MM.1S (cell line): Measurements from ENCODE around the gene LRRC14B.
"Not testable (repeated sequence)": the region's sequence is repeated elsewhere in the genome, so short reads cannot be mapped to it uniquely, and the experiment has no call there.

Source experiments
- DNase-seq: peaks from one replicate; pipeline ENCODE4 v3.0.0-alpha.2; 2015
- H2AFZ ChIP-seq: fragments of 300-600 bp; sonication (generic); 2 replicates; pipeline ENCODE4 v1.6.0; 2016; ENCODE audit warnings: antibody characterized with exemption, low read length
- H3F3A ChIP-seq: fragments of 300-600 bp; sonication (generic); 2 replicates; pipeline ENCODE4 v1.6.1; 2016; ENCODE audit warnings: mild to moderate bottlenecking, antibody characterized with exemption, low read length, moderate library complexity, mixed read lengths; ENCODE audit not compliant: insufficient read depth
- H3K27ac ChIP-seq: fragments of 300-600 bp; sonication (generic); 2 replicates; pipeline ENCODE4 v1.5.1; 2016; ENCODE audit warnings: mild to moderate bottlenecking, low read length
- H3K27me3 ChIP-seq: fragments of 300-600 bp; sonication (generic); replicated peaks from 2 replicates; pipeline ENCODE4 v1.6.0; 2016; ENCODE audit warnings: low read length; ENCODE audit not compliant: insufficient read depth
- H3K36me3 ChIP-seq: fragments of 300-600 bp; sonication (generic); replicated peaks from 2 replicates; pipeline ENCODE4 v1.6.1; 2016; ENCODE audit warnings: mild to moderate bottlenecking, low read length, mixed read lengths; ENCODE audit not compliant: insufficient read depth
- H3K4me1 ChIP-seq: fragments of 300-600 bp; sonication (generic); 2 replicates; pipeline ENCODE4 v1.6.1; 2016; ENCODE audit warnings: low read length, mixed read lengths
- H3K4me2 ChIP-seq: fragments of 300-600 bp; sonication (generic); 2 replicates; pipeline ENCODE4 v1.6.0; 2016; ENCODE audit warnings: low read depth, low read length
- H3K4me3 ChIP-seq: fragments of 300-600 bp; sonication (generic); 2 replicates; pipeline ENCODE4 v1.5.1; 2016; ENCODE audit warnings: low read length, mixed read lengths
- H3K79me2 ChIP-seq: fragments of 300-600 bp; sonication (generic); 2 replicates; pipeline ENCODE4 v1.6.1; 2016; ENCODE audit warnings: mixed run types, low read length, mixed read lengths
- H3K9ac ChIP-seq: fragments of 300-600 bp; sonication (generic); 2 replicates; pipeline ENCODE4 v1.6.1; 2016; ENCODE audit warnings: low read length, mixed read lengths
- H3K9me2 ChIP-seq: fragments of 300-600 bp; sonication (generic); replicated peaks from 2 replicates; pipeline ENCODE4 v1.6.1; 2016; ENCODE audit warnings: mild to moderate bottlenecking, low read length, mixed read lengths; ENCODE audit not compliant: insufficient read depth
- H3K9me3 ChIP-seq: fragments of 300-600 bp; sonication (generic); replicated peaks from 2 replicates; pipeline ENCODE4 v1.6.1; 2016; ENCODE audit warnings: mild to moderate bottlenecking, low read length, mixed read lengths; ENCODE audit not compliant: insufficient read depth
- H4K20me1 ChIP-seq: fragments of 300-600 bp; sonication (generic); 2 replicates; pipeline ENCODE4 v1.6.1; 2016; ENCODE audit warnings: mild to moderate bottlenecking, low read length, moderate library complexity, mixed read lengths; ENCODE audit not compliant: insufficient read depth
- EZH2 ChIP-seq: fragments of 300-600 bp; sonication (generic); optimal IDR thresholded peaks from 2 replicates; pipeline ENCODE3; 2017; ENCODE audit warnings: low read depth, mild to moderate bottlenecking, antibody characterized with exemption, low read length, mixed read lengths
- EZH2phosphoT487 ChIP-seq: fragments of 300-600 bp; sonication (generic); IDR thresholded peaks from 2 replicates; pipeline ENCODE4 v1.6.1; 2018; ENCODE audit warnings: antibody characterized with exemption, low read length
- TF ChIP-seq, protein P1 (sequence below): fragments of 300-600 bp; sonication (generic); IDR thresholded peaks from 2 replicates; pipeline ENCODE4 v1.5.1; 2016; ENCODE audit warnings: antibody characterized with exemption, low read length, mixed read lengths

The LRRC14B gene

GRCh38 chr5:219991-220390 lies 28.7 kb downstream of the LRRC14B start:
- peak; percentile 86 for DNase-seq
- Histone ChIP-seq H3K4me2 (peak overlapping the region; percentile 64), H3K79me2 (peaks cover 92% of the 10 kb centered on the region), H3K4me3 (peak overlapping the region; percentile 66), H3K9me2 (no peaks in the 10 kb centered on the region), H3K9ac (peak overlapping the region; percentile 98), H2AFZ (no peak overlapping the region), H3K27ac (peak overlapping the region; percentile 76), H3F3A (peaks cover 43% of the 10 kb centered on the region), H4K20me1 (peaks cover 3% of the 10 kb centered on the region; the same call in 1 of the 2 replicates), H3K4me1 (peaks cover 24% of the 10 kb centered on the region), H3K36me3 (peaks cover 9% of the 10 kb centered on the region), H3K27me3 (no peaks in the 10 kb centered on the region), H3K9me3 (no peaks in the 10 kb centered on the region)
- TF ChIP-seq EZH2phosphoT487 (no peak), EZH2 (no peak)
- TF ChIP-seq, protein P1, sequence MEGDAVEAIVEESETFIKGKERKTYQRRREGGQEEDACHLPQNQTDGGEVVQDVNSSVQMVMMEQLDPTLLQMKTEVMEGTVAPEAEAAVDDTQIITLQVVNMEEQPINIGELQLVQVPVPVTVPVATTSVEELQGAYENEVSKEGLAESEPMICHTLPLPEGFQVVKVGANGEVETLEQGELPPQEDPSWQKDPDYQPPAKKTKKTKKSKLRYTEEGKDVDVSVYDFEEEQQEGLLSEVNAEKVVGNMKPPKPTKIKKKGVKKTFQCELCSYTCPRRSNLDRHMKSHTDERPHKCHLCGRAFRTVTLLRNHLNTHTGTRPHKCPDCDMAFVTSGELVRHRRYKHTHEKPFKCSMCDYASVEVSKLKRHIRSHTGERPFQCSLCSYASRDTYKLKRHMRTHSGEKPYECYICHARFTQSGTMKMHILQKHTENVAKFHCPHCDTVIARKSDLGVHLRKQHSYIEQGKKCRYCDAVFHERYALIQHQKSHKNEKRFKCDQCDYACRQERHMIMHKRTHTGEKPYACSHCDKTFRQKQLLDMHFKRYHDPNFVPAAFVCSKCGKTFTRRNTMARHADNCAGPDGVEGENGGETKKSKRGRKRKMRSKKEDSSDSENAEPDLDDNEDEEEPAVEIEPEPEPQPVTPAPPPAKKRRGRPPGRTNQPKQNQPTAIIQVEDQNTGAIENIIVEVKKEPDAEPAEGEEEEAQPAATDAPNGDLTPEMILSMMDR, result no peak

DNA sequence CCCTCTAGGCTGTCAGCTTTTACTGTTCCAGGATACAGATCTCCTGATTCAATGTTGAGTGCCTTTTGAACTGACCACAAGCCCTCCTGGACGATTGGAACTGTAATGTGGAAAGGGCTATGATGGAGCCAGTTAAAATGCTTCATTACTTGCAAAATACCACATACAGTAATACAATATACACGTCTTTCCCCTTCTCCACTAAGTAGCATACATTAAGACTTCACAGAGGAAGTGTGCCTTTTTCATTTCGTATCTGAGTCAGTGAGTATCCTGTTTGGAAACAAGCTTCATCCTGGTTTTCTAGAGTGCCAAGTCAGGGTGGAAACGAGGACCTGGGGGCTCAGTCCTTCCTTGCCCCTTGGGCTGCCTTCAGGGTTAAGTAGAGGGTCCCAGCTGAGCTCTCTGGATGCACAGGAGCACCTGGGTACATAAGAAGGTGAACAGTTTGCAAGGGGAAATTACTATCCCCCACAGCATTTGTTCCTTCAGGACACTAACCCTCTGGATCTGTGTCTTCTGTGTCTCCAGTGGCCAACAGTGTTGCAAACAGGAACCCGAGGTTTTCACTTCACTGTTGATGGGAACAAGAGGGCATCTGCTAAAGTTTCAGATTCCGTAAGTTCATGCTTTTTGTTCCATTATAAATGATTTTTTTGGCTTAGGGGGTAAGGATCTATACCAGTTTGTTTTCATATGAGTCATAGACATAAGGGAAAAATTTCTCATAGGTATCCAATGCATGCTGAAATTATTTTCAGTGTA lies 31.8 kb downstream of the LRRC14B start:
- Histone ChIP-seq H3K4me1 (peaks cover 24% of the 10 kb centered on the region), H3K27ac (peak overlapping the region; percentile 76), H3K79me2 (peaks cover 97% of the 10 kb centered on the region), H3F3A (peaks cover 43% of the 10 kb centered on the region), H3K36me3 (peaks cover 18% of the 10 kb centered on the region), H3K4me2 (peak overlapping the region; percentile 96), H3K9ac (peak overlapping the region; percentile 63), H3K4me3 (peak overlapping the region; percentile 46)
- not testable (repeated sequence) for H3K27me3 ChIP-seq, H3K9me2 ChIP-seq, H2AFZ ChIP-seq, H3K9me3 ChIP-seq, DNase-seq, H4K20me1 ChIP-seq

DNA sequence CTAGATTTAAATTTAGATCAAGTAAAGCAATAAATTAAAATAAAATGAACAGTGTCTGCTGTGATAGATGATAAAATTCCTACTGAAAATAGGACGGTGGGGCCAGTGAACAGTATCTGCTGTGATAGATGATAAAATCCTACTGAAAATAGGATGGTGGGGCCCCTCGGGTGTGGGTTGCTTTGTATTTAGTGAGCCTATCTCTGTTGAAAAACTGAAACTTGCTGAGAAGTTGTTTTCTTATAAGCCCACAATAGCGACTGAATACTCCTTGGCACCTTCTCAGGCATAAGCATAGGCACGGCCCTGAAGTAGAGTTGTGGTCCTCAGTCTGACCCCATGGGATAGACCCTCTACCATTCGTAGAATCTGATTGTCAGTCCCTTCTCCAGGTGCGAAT lies 32.5 kb downstream of the LRRC14B start:
- Histone ChIP-seq H4K20me1 (peaks cover 3% of the 10 kb centered on the region; the same call in 1 of the 2 replicates), H3K79me2 (peaks cover 97% of the 10 kb centered on the region), H3K9me2 (no peaks in the 10 kb centered on the region), H3K4me3 (peak overlapping the region; percentile 46; the same call in 1 of the 2 replicates), H3K9ac (peak overlapping the region; percentile 32; the same call in 1 of the 2 replicates), H3K4me2 (peak overlapping the region; percentile 96), H3K27me3 (no peaks in the 10 kb centered on the region), H3K36me3 (peaks cover 23% of the 10 kb centered on the region), H3F3A (peaks cover 43% of the 10 kb centered on the region), H3K9me3 (no peaks in the 10 kb centered on the region), H3K27ac (peak overlapping the region; percentile 76), H2AFZ (no peak overlapping the region), H3K4me1 (peaks cover 24% of the 10 kb centered on the region)
- DNase-seq, result peak; percentile 69
- TF ChIP-seq, protein P1, result no peak
- TF ChIP-seq EZH2 (no peak), EZH2phosphoT487 (no peak)

DNA sequence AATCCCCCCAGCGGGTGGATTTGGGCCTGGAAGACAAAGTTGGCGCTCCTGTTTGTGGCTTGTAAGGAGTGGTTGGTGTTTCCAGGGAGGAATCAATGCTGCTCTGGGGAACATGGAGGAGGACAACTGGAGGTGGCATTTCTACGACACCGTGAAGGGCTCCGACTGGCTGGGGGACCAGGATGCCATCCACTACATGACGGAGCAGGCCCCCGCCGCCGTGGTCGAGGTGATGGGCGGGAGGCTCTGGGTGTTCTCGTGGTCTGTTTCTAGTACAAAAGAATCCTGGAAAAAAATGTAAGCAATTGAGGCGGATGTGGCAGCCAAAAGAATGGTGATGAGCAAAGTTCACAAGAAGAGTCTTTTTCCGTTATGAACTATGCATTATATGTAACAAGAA lies 34.0 kb downstream of the LRRC14B start:
- H2AFZ ChIP-seq, result no peak overlapping the region
- TF ChIP-seq, protein P1, result no peak
- TF ChIP-seq EZH2, result no peak
- no peak for TF ChIP-seq EZH2phosphoT487
- H3K36me3 ChIP-seq, result peaks cover 32% of the 10 kb centered on the region
- no peaks in the 10 kb centered on the region for H3K9me2 ChIP-seq
- peaks cover 28% of the 10 kb centered on the region for H3F3A ChIP-seq
- H3K27ac ChIP-seq, result no peak overlapping the region; the same call in 1 of the 2 replicates
- no peak overlapping the region for H3K9ac ChIP-seq
- H3K4me2 ChIP-seq, result no peak overlapping the region
- peaks cover 95% of the 10 kb centered on the region for H3K79me2 ChIP-seq
- H3K4me3 ChIP-seq, result no peak overlapping the region
- peaks cover 24% of the 10 kb centered on the region for H3K4me1 ChIP-seq
- H4K20me1 ChIP-seq, result peaks cover 3% of the 10 kb centered on the region; the same call in 1 of the 2 replicates
- DNase-seq, result no peak
- no peaks in the 10 kb centered on the region for H3K27me3 ChIP-seq
- H3K9me3 ChIP-seq, result no peaks in the 10 kb centered on the region

- H4K20me1 ChIP-seq, H3K4me2 ChIP-seq, H3K27me3 ChIP-seq, H3K9ac ChIP-seq, H3K9me3 ChIP-seq, H2AFZ ChIP-seq, H3K9me2 ChIP-seq, DNase-seq, H3K27ac ChIP-seq, H3K4me3 ChIP-seq: not testable (repeated sequence)
- H3F3A ChIP-seq, result peaks cover 14% of the 10 kb centered on the region
- peaks cover 21% of the 10 kb centered on the region for H3K4me1 ChIP-seq
- peaks cover 95% of the 10 kb centered on the region for H3K79me2 ChIP-seq
- peaks cover 36% of the 10 kb centered on the region for H3K36me3 ChIP-seq
Observed at GRCh38 chr5:227375-227774, 36.1 kb downstream of the LRRC14B start.
